ENCODE data around the gene RAB3A.
A peak's percentile ranks its signal among the peaks of the same experiment; 100 is the strongest.

Gene RAB3A

DNA sequence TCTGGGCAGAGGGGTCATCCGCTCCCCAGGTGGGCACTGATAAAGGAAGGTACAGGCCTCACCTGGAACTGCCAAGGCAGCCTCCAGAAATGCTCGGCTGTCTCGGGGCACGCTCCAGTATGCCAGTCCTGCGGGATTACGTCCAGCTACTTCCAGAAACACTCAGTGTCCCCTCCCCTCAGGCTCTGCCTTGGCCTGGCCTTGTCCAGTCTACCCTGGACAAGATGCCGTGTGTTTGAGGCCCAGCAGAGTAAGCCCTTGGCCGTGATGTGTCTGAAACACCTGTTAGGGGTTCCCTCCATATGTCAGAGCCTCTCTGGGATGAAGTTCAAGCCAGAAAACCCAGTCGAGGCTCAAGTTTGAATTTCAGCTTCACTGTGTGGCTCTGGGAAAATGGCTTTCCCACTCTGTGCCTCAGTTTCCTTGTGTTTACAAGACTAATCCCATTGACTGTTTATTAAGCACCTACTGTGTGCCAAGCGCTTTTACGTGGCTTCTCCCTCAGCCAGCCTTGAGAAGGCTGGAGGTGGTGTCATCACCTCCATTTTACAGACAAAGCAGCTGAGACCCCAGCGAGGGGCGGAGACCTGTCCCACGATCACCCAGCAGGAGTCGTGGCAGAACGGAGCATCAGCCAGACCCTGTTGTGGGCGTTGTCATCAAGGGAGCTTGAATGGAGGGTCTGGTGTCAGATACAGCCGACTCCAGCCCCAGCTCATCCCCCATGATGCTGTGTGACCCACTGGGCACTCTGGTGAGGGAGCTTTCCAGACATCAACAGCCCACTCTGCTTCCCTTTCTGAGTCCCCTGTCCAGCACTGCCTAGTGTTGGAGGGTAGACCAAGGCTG is 52.8 kb downstream of the RAB3A start:
- Histone ChIP-seq H3K36me3 (ENCODE audit: insufficient read depth, low read length) (no peaks in the 10 kb centered on the region; the same call in 1 of the 2 replicates), H3K9ac (ENCODE audit: insufficient read length) (no peak overlapping the region), H3K27ac (0 out of 2 replicates have a peak overlapping the region, but pooled peaks have one; percentile 95), H3K9me3 (ENCODE audit: low read depth, low read length) (no peaks in the 10 kb centered on the region), H3K4me3 (no peak overlapping the region)
- TF ChIP-seq POLR2AphosphoS5 (IDR thresholded peaks at IDR 0.05; ENCODE audit: borderline replicate concordance, low read depth, low read length), result no peak
- no peak for TF ChIP-seq FOXP2 (optimal IDR thresholded peaks at IDR 0.05; ENCODE audit: control extremely low read depth, extremely low read length, insufficient read depth)
- TF ChIP-seq EZH2 (IDR thresholded peaks at IDR 0.05), result no peak
- DNase-seq (ENCODE audit: low read depth, low spot score), result no peak

DNA sequence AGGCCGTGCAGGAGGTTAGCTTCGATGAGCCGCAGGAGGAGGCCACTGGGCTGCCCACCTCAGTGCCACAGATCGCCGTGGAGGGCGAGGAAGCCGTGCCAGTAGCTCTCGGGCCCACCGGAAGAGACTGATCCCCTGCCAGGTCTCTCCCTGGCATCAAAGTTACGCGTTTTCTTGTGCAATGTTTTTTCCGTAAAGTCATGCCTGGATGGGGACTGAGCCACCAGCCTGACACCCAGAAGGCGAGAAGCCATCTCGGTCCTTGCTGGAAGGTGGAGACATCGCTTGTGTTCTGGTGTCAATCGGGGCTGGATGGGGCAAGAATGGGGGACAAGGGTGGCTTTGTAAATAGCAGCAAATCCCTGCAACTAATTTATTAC is 54.3 kb downstream of the RAB3A start:
- Histone ChIP-seq H3K36me3 (ENCODE audit: insufficient read depth, low read length) (no peaks in the 10 kb centered on the region; the same call in 1 of the 2 replicates), H3K4me3 (no peak overlapping the region), H3K27ac (no peak overlapping the region), H3K9ac (ENCODE audit: insufficient read length) (no peak overlapping the region), H3K9me3 (ENCODE audit: low read depth, low read length) (no peaks in the 10 kb centered on the region)
- no peak for DNase-seq (ENCODE audit: low read depth, low spot score)
- TF ChIP-seq POLR2AphosphoS5 (IDR thresholded peaks at IDR 0.05; ENCODE audit: borderline replicate concordance, low read depth, low read length) (no peak), FOXP2 (optimal IDR thresholded peaks at IDR 0.05; ENCODE audit: control extremely low read depth, extremely low read length, insufficient read depth) (no peak), EZH2 (IDR thresholded peaks at IDR 0.05) (no peak)

DNA sequence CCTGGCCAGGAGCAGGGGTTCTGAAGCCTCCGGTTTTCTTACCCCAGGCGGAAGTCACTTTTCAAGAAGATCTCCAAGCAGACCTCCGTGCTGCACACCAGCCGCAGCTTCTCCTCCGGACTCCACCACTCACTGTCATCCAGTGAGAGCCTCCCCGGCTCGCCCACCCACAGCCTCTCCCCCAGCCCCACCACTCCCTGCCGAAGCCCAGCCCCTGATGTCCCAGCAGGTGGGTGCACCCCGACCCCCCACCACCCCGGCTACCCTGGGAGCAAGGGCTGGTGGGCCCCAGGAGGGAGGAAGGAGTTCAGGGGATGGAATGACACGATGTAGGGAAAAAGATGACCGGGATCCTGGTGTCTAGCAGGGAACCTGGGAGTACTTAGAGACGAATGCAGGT is 56.4 kb downstream of the RAB3A start:
- Histone ChIP-seq H3K36me3 (ENCODE audit: insufficient read depth, low read length) (peaks cover 8% of the 10 kb centered on the region; the same call in 1 of the 2 replicates), H3K4me3 (no peak overlapping the region), H3K9ac (ENCODE audit: insufficient read length) (no peak overlapping the region), H3K27ac (no peak overlapping the region), H3K9me3 (ENCODE audit: low read depth, low read length) (no peaks in the 10 kb centered on the region)
- no peak for TF ChIP-seq FOXP2 (optimal IDR thresholded peaks at IDR 0.05; ENCODE audit: control extremely low read depth, extremely low read length, insufficient read depth)
- no peak for DNase-seq (ENCODE audit: low read depth, low spot score)
